H9 (cell line): ENCODE data around the gene TPTE2. TPM values are rescaled to one million over a fixed set of nuclear protein-coding genes. Genes with fewer than 3 reads are reported as not detected.

Experiments used
- DNase-seq: peaks from one replicate; pipeline ENCODE4 v3.0.0-alpha.2; 2017
- H2AFZ ChIP-seq: one replicate; pipeline ENCODE4 v1.6.1; 2013; ENCODE audit warnings: mild to moderate bottlenecking, low read length, control low read depth, moderate library complexity
- H2AK5ac ChIP-seq: 2 replicates; pipeline ENCODE4 v1.6.1; 2013; ENCODE audit warnings: low read length, control low read depth, mixed read lengths; ENCODE audit not compliant: insufficient read length
- H2BK120ac ChIP-seq: one replicate; pipeline ENCODE4 v1.6.1; 2013; ENCODE audit warnings: low read depth, mild to moderate bottlenecking, low read length, control low read depth, inconsistent platforms; ENCODE audit not compliant: poor library complexity, severe bottlenecking
- H2BK12ac ChIP-seq: 2 replicates; pipeline ENCODE4 v1.6.1; 2013; ENCODE audit warnings: low read length, control low read depth, mixed read lengths, low read depth; ENCODE audit not compliant: insufficient read length
- H2BK15ac ChIP-seq: 2 replicates; pipeline ENCODE4 v1.6.1; 2013; ENCODE audit warnings: low read depth, low read length, control low read depth
- H2BK20ac ChIP-seq: one replicate; pipeline ENCODE4 v1.6.1; 2013; ENCODE audit warnings: low read depth, mild to moderate bottlenecking, low read length, control low read depth, inconsistent platforms; ENCODE audit not compliant: poor library complexity, severe bottlenecking
- H2BK5ac ChIP-seq: 2 replicates; pipeline ENCODE4 v1.6.1; 2013; ENCODE audit warnings: low read length, control low read depth, mixed read lengths; ENCODE audit not compliant: insufficient read length
- H3K14ac ChIP-seq: 2 replicates; pipeline ENCODE4 v1.6.1; 2013; ENCODE audit warnings: low read length, control low read depth; ENCODE audit not compliant: insufficient read depth
- H3K18ac ChIP-seq: 2 replicates; pipeline ENCODE4 v1.6.1; 2013; ENCODE audit warnings: low read depth, mild to moderate bottlenecking, mixed read lengths, low read length, control low read depth; ENCODE audit not compliant: insufficient read length
- H3K23ac ChIP-seq: 2 replicates; pipeline ENCODE4 v1.6.1; 2013; ENCODE audit warnings: low read length, control low read depth, mixed read lengths, low read depth; ENCODE audit not compliant: insufficient read length
- H3K23me2 ChIP-seq: 2 replicates; pipeline ENCODE4 v1.6.1; 2013; ENCODE audit warnings: low read depth, mild to moderate bottlenecking, mixed read lengths, low read length, control low read depth; ENCODE audit not compliant: insufficient read length, poor library complexity, severe bottlenecking
- H3K27ac ChIP-seq: 2 replicates; pipeline ENCODE4 v1.5.1; 2013; ENCODE audit warnings: low read length, control low read depth, mixed read lengths, low read depth; ENCODE audit not compliant: insufficient read length
- H3K27me3 ChIP-seq: 2 replicates; pipeline ENCODE4 v1.6.1; 2013; ENCODE audit warnings: low read length, control low read depth, inconsistent platforms; ENCODE audit not compliant: insufficient read depth
- H3K4ac ChIP-seq: 2 replicates; pipeline ENCODE4 v1.6.1; 2013; ENCODE audit warnings: low read depth, mild to moderate bottlenecking, control low read depth, inconsistent platforms, low read length, moderate library complexity
- H3K4me1 ChIP-seq: 2 replicates; pipeline ENCODE4 v1.6.1; 2013; ENCODE audit warnings: low read length, control low read depth, inconsistent platforms; ENCODE audit not compliant: insufficient read depth
- H3K4me2 ChIP-seq: 2 replicates; pipeline ENCODE4 v1.6.1; 2013; ENCODE audit warnings: low read length, control low read depth, mixed read lengths; ENCODE audit not compliant: insufficient read length, insufficient read depth
- H3K56ac ChIP-seq: 2 replicates; pipeline ENCODE4 v1.6.1; 2013; ENCODE audit warnings: low read depth, mild to moderate bottlenecking, mixed read lengths, low read length, control low read depth; ENCODE audit not compliant: insufficient read length
- H3K79me1 ChIP-seq: 2 replicates; pipeline ENCODE4 v1.6.1; 2013; ENCODE audit warnings: low read depth, mild to moderate bottlenecking, moderate library complexity, low read length, control low read depth, inconsistent platforms; ENCODE audit not compliant: insufficient read depth, poor library complexity, severe bottlenecking
- H3K79me2 ChIP-seq: 2 replicates; pipeline ENCODE4 v1.6.1; 2013; ENCODE audit warnings: low read length, control low read depth, inconsistent platforms; ENCODE audit not compliant: insufficient read depth
- H3K9ac ChIP-seq: 2 replicates; pipeline ENCODE4 v1.6.1; 2013; ENCODE audit warnings: low read length, control low read depth, mixed read lengths; ENCODE audit not compliant: insufficient read length; ENCODE audit errors: extremely low read depth
- H3K9me3 ChIP-seq: one replicate; pipeline ENCODE4 v1.6.1; 2013; ENCODE audit warnings: low read depth, low read length, inconsistent platforms; ENCODE audit not compliant: control insufficient read depth
- H3T11ph ChIP-seq: one replicate; pipeline ENCODE4 v1.6.1; 2013; ENCODE audit warnings: mild to moderate bottlenecking, low read length, control low read depth, inconsistent platforms
- H4K20me1 ChIP-seq: one replicate; pipeline ENCODE4 v1.6.1; 2013; ENCODE audit not compliant: control insufficient read depth, insufficient read length, insufficient read depth
- H4K5ac ChIP-seq: 2 replicates; pipeline ENCODE4 v1.6.1; 2013; ENCODE audit warnings: low read depth, mild to moderate bottlenecking, mixed read lengths, low read length, control low read depth; ENCODE audit not compliant: insufficient read length
- H4K8ac ChIP-seq: replicated peaks from 2 replicates; pipeline ENCODE4 v1.6.1; 2013; ENCODE audit warnings: low read length, control low read depth, mixed read lengths, low read depth; ENCODE audit not compliant: insufficient read length
- H4K91ac ChIP-seq: 2 replicates; pipeline ENCODE4 v1.6.1; 2013; ENCODE audit warnings: low read depth, mild to moderate bottlenecking, moderate library complexity, mixed read lengths, low read length, control low read depth; ENCODE audit not compliant: insufficient read length
- H3K27ac Mint-ChIP-seq, 3 experiments: 2 replicates in 2 of 3; 3 replicates in 1 of 3; pipeline ENCODE4 v1.8.0; 2020 to 2021; ENCODE audit warnings: mixed read lengths in 3 of 3, mild to moderate bottlenecking in 1 of 3, moderate library complexity in 1 of 3
- H3K27me3 Mint-ChIP-seq: 2 replicates; pipeline ENCODE4 v1.8.0; 2021; ENCODE audit warnings: low read depth, mild to moderate bottlenecking, moderate library complexity, mixed read lengths
- H3K36me3 Mint-ChIP-seq, 3 experiments: 2 replicates in 2 of 3; 3 replicates in 1 of 3; pipeline ENCODE4 v1.8.0; 2020 to 2021; ENCODE audit warnings: low read depth in 3 of 3, mixed read lengths in 3 of 3; ENCODE audit not compliant: insufficient read depth in 1 of 3
- H3K4me1 Mint-ChIP-seq, 2 experiments: 2 replicates each; pipeline ENCODE4 v1.8.0; 2020; ENCODE audit warnings: mixed read lengths in 2 of 2
- H3K4me3 Mint-ChIP-seq, 2 experiments: 2 replicates in 1 of 2; 3 replicates in 1 of 2; pipeline ENCODE4 v1.8.0; 2020 to 2021; ENCODE audit warnings: mild to moderate bottlenecking in 2 of 2, mixed read lengths in 2 of 2, moderate library complexity in 1 of 2
- H3K9me3 Mint-ChIP-seq, 2 experiments: 2 replicates in 1 of 2; 3 replicates in 1 of 2; pipeline ENCODE4 v1.8.0; 2020; ENCODE audit warnings: mild to moderate bottlenecking in 2 of 2, mixed read lengths in 2 of 2, moderate library complexity in 1 of 2
- CTCF ChIP-seq: fragments of 200-600 bp; sonication (generic); conservative IDR thresholded peaks from 3 replicates; pipeline ENCODE4 v1.8.0; 2021; ENCODE audit warnings: antibody characterized with exemption, mild to moderate bottlenecking
- WGBS: extraction: QIAGEN DNeasy Blood & Tissue Kit; methylation state at CpG from one replicate; pipeline ENCODE4 v1.1.7; 2013; ENCODE audit warnings: missing lambda C conversion rate, low lambda C conversion rate, mixed read lengths; ENCODE audit not compliant: insufficient read length; ENCODE audit errors: extremely low coverage; 5-methylcytosine and 5-hydroxymethylcytosine counted together
- total RNA-seq: library from RNA; stranded (reverse); gene quantifications from 2 replicates; pipeline ENCODE4 v1.2.1, GENCODE V29; 2021

The TPTE2 gene
- total RNA-seq, 1 experiment from 2014 or later = not detected

GRCh38 chr13:19590423-19590822 is 29.1 kb upstream of the TPTE2 start:
- no peak overlapping the region for H3K4me3 Mint-ChIP-seq
- no peaks in the 10 kb centered on the region for H3K4me1 Mint-ChIP-seq
- no peaks in the 10 kb centered on the region for H3K79me2 ChIP-seq
- H2BK12ac ChIP-seq = no peak overlapping the region
- no peak overlapping the region for H3K18ac ChIP-seq
- H3K4me2 ChIP-seq = no peak overlapping the region
- H2BK20ac ChIP-seq = no peak overlapping the region
- TF ChIP-seq CTCF = no peak
- no peak overlapping the region for H3K4ac ChIP-seq
- no peak overlapping the region for H4K8ac ChIP-seq
- H3K23me2 ChIP-seq = no peaks in the 10 kb centered on the region
- no peak overlapping the region for H3K27ac ChIP-seq
- peaks cover 71 to 79% of the 10 kb centered on the region in 2 experiments for H3K9me3 Mint-ChIP-seq
- no peak overlapping the region for H2AFZ ChIP-seq
- no peak overlapping the region for H3K23ac ChIP-seq
- peaks cover 0 to 16% (median 0%) of the 10 kb centered on the region in 3 experiments; a peak in 3 of 7 replicates for H3K36me3 Mint-ChIP-seq
- no peak overlapping the region for H2AK5ac ChIP-seq
- peaks cover 2% of the 10 kb centered on the region; the same call in 1 of the 2 replicates for H3K27me3 Mint-ChIP-seq
- no peaks in the 10 kb centered on the region for H3K4me1 ChIP-seq
- H4K5ac ChIP-seq = no peak overlapping the region
- H3K79me1 ChIP-seq = no peaks in the 10 kb centered on the region
- H3K56ac ChIP-seq = no peak overlapping the region
- H4K20me1 ChIP-seq = no peaks in the 10 kb centered on the region
- H3K9ac ChIP-seq = no peak overlapping the region
- DNase-seq = no peak
- WGBS = no CpG with 5 or more reads among the region's 5 CpGs
- no peak overlapping the region for H4K91ac ChIP-seq
- no peak overlapping the region for H2BK120ac ChIP-seq
- H3K14ac ChIP-seq = no peak overlapping the region
- no peak overlapping the region for H3K27ac Mint-ChIP-seq
- H2BK15ac ChIP-seq = no peak overlapping the region
- H3K9me3 ChIP-seq = peaks cover 27% of the 10 kb centered on the region
- no peak overlapping the region for H2BK5ac ChIP-seq
- H3K27me3 ChIP-seq = no peaks in the 10 kb centered on the region
- H3T11ph ChIP-seq = no peak overlapping the region
